ENCODE data around the gene GSTK1. TPM values are rescaled to one million over a fixed set of nuclear protein-coding genes. Genes with fewer than 3 reads are reported as not detected.

GSTK1 gene
- total and polyA plus RNA-seq, 9 of the 15 experiments (the other 6 are each of a cell fraction or from before 2014, with no cell fraction given) = 155 to 441 (median 233) TPM

DNA sequence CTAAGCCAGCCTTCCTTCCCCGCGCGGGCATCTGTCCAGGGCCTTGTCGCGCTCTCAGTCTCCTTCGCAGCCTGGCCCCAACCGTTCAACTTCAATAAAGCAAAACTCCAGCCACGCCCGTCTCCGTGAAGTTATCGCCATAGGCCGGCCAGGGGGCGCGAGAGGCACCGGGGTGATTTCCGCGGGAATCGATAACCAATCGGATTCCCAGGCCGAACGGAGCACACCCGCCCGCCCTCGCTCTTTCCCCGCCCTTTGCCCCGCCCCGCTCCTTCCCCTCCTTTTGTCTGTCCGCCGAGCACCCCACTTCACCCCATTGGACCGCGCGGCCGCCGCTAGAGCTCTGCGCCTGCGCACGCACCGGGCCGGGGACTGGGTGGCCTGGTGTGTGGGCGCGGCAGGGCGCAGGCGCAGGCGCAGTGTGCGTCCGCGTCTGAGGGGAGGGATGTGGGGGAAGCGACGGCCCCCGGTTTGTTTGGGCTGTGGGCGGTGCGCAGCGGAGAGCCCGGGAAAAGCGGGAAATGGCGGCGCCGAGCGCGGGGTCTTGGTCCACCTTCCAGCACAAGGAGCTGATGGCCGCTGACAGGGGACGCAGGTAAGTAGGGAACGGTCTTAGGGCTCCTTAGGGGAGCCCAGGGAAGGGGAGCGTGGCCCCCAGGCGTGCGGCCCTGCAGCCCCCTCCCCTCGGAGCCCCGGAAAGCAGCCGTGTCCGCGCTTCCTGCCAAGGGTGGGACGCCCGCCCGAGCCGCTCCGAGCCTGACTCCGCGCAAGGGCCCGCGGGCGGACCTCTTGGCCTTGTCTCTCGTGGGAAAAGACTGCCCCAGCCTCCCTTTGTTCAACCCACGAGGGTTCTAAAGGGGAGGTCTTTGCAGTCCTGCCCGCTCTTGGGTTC, 24.9 kb downstream of the GSTK1 start, which contains the start of gene CASP2 (continued):
- TF ChIP-seq TRIM24 (IDR thresholded peaks at IDR 0.05) = peak; percentile 59 to 70; a peak in 3 of 4 replicates
- TF ChIP-seq CEBPB (tag; IDR thresholded peaks at IDR 0.05) = no peak
- TF ChIP-seq CTBP1 (IDR thresholded peaks at IDR 0.05; ENCODE audit: borderline replicate concordance) = peak; percentile 82; the same call in 1 of the 2 replicates
- peak; percentile 98 for TF ChIP-seq KDM5B (IDR thresholded peaks at IDR 0.05; ENCODE audit: insufficient replicate concordance, low read depth, low read length)
- peak; percentile 49 for TF ChIP-seq TARDBP (IDR thresholded peaks at IDR 0.05)
- TF ChIP-seq, protein P1, sequence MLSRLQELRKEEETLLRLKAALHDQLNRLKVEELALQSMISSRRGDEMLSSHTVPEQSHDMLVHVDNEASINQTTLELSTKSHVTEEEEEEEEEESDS (CRISPR knock-in tag; IDR thresholded peaks at IDR 0.05) = no peak
- TF ChIP-seq TCF3 (CRISPR knock-in tag; IDR thresholded peaks at IDR 0.05) = peak; percentile 33; the same call in 1 of the 2 replicates
- no peak for TF ChIP-seq DDX20 (tag; IDR thresholded peaks at IDR 0.05; ENCODE audit: low read depth)
- no peak for TF ChIP-seq ZNF644 (tag; IDR thresholded peaks at IDR 0.05; ENCODE audit: low read depth)
- TF ChIP-seq, protein P2, sequence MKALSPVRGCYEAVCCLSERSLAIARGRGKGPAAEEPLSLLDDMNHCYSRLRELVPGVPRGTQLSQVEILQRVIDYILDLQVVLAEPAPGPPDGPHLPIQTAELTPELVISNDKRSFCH (CRISPR knock-in tag; IDR thresholded peaks at IDR 0.05) = no peak
- TF ChIP-seq, protein P2 (tag; IDR thresholded peaks at IDR 0.05) = peak; percentile 84
- no peak for TF ChIP-seq PRMT5 (CRISPR knock-in tag; IDR thresholded peaks at IDR 0.05)
- TF ChIP-seq ZNF75A (CRISPR knock-in tag; IDR thresholded peaks at IDR 0.05) = no peak; the same call in none of the 2 replicates
- peak; percentile 89 for TF ChIP-seq PML (IDR thresholded peaks at IDR 0.05; ENCODE audit: low read length)
- TF ChIP-seq, protein P3, sequence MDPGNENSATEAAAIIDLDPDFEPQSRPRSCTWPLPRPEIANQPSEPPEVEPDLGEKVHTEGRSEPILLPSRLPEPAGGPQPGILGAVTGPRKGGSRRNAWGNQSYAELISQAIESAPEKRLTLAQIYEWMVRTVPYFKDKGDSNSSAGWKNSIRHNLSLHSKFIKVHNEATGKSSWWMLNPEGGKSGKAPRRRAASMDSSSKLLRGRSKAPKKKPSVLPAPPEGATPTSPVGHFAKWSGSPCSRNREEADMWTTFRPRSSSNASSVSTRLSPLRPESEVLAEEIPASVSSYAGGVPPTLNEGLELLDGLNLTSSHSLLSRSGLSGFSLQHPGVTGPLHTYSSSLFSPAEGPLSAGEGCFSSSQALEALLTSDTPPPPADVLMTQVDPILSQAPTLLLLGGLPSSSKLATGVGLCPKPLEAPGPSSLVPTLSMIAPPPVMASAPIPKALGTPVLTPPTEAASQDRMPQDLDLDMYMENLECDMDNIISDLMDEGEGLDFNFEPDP (CRISPR knock-in tag; IDR thresholded peaks at IDR 0.05) = peak; percentile 45; the same call in 1 of the 2 replicates
- TF ChIP-seq HNRNPH1 (optimal IDR thresholded peaks at IDR 0.05; ENCODE audit: low read depth, low read length) = no peak
- TF ChIP-seq HNRNPLL (IDR thresholded peaks at IDR 0.05; ENCODE audit: low read depth, low read length, poor library complexity, severe bottlenecking) = peak; percentile 76
- TF ChIP-seq MCM2 (IDR thresholded peaks at IDR 0.05; ENCODE audit: low read depth) = no peak
- TF ChIP-seq, protein P4, sequence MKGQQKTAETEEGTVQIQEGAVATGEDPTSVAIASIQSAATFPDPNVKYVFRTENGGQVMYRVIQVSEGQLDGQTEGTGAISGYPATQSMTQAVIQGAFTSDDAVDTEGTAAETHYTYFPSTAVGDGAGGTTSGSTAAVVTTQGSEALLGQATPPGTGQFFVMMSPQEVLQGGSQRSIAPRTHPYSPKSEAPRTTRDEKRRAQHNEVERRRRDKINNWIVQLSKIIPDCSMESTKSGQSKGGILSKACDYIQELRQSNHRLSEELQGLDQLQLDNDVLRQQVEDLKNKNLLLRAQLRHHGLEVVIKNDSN (CRISPR knock-in tag; IDR thresholded peaks at IDR 0.05) = peak; percentile 57
- peak; percentile 98 for TF ChIP-seq CAMTA2 (CRISPR knock-in tag; conservative IDR thresholded peaks at IDR 0.05)
- TF ChIP-seq, protein P5, sequence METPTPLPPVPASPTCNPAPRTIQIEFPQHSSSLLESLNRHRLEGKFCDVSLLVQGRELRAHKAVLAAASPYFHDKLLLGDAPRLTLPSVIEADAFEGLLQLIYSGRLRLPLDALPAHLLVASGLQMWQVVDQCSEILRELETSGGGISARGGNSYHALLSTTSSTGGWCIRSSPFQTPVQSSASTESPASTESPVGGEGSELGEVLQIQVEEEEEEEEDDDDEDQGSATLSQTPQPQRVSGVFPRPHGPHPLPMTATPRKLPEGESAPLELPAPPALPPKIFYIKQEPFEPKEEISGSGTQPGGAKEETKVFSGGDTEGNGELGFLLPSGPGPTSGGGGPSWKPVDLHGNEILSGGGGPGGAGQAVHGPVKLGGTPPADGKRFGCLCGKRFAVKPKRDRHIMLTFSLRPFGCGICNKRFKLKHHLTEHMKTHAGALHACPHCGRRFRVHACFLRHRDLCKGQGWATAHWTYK (CRISPR knock-in tag; IDR thresholded peaks at IDR 0.05) = peak; percentile 66; the same call in 1 of the 2 replicates
- TF ChIP-seq NFRKB (IDR thresholded peaks at IDR 0.05; ENCODE audit: low read depth) = peak; percentile 85
- TF ChIP-seq, protein P6, sequence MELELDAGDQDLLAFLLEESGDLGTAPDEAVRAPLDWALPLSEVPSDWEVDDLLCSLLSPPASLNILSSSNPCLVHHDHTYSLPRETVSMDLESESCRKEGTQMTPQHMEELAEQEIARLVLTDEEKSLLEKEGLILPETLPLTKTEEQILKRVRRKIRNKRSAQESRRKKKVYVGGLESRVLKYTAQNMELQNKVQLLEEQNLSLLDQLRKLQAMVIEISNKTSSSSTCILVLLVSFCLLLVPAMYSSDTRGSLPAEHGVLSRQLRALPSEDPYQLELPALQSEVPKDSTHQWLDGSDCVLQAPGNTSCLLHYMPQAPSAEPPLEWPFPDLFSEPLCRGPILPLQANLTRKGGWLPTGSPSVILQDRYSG (tag; conservative IDR thresholded peaks at IDR 0.05; ENCODE audit: low read depth) = peak; percentile 74; the same call in 1 of the 2 replicates
- peak; percentile 58; the same call in 1 of the 2 replicates for TF ChIP-seq SOX6 (IDR thresholded peaks at IDR 0.05)

Measured in K562 (cell line).